GM19193 (cell line): ENCODE results near the gene ANKHD1.

Experiments
- POLR2A ChIP-seq: IDR thresholded peaks from 4 replicates; pipeline ENCODE4 v1.6.1; 2011; ENCODE audit not compliant: insufficient read depth, insufficient read length; ENCODE audit errors: extremely low read depth

Gene ANKHD1, protein sequence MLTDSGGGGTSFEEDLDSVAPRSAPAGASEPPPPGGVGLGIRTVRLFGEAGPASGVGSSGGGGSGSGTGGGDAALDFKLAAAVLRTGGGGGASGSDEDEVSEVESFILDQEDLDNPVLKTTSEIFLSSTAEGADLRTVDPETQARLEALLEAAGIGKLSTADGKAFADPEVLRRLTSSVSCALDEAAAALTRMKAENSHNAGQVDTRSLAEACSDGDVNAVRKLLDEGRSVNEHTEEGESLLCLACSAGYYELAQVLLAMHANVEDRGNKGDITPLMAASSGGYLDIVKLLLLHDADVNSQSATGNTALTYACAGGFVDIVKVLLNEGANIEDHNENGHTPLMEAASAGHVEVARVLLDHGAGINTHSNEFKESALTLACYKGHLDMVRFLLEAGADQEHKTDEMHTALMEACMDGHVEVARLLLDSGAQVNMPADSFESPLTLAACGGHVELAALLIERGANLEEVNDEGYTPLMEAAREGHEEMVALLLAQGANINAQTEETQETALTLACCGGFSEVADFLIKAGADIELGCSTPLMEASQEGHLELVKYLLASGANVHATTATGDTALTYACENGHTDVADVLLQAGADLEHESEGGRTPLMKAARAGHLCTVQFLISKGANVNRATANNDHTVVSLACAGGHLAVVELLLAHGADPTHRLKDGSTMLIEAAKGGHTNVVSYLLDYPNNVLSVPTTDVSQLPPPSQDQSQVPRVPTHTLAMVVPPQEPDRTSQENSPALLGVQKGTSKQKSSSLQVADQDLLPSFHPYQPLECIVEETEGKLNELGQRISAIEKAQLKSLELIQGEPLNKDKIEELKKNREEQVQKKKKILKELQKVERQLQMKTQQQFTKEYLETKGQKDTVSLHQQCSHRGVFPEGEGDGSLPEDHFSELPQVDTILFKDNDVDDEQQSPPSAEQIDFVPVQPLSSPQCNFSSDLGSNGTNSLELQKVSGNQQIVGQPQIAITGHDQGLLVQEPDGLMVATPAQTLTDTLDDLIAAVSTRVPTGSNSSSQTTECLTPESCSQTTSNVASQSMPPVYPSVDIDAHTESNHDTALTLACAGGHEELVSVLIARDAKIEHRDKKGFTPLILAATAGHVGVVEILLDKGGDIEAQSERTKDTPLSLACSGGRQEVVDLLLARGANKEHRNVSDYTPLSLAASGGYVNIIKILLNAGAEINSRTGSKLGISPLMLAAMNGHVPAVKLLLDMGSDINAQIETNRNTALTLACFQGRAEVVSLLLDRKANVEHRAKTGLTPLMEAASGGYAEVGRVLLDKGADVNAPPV (N-terminal part only)

DNA sequence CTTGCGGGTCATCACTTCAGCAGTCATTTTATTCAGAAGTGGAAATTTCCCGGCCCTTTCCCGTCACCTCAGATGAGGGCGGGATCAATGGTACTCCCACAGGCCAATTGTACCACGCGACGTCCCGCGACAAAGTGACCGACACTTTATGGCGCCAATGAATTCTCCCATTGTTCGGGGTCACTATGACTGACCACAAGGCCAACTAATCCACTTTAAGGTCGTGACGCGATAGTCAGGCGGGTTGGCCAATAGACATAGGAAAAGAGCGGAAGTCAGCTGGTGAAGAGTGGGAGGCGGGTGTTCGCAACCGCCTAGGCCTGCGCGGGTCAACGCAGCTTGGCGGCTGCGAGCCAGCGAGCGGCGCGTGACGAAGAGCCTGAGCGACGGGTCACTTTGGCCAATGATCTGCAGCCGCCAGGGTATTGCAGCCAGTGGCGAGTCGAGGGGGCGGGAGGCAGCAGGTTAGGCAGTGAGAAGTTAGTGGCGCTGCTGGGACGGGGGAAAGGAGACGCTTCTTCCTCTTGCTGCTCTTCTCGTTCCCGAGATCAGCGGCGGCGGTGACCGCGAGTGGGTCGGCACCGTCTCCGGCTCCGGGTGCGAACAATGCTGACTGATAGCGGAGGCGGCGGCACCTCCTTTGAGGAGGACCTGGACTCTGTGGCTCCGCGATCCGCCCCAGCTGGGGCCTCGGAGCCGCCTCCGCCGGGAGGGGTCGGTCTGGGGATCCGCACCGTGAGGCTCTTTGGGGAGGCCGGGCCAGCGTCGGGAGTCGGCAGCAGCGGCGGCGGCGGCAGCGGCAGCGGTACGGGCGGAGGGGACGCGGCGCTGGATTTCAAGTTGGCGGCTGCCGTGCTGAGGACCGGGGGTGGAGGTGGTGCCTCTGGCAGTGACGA lies at the start of gene ANKHD1:
ANKHD1 (plus strand) TSS at position 472 of the 896 bp plus-strand sequence; CDS start at position 607, 135 bp downstream.
- peak; percentile 87 for TF ChIP-seq POLR2A

DNA sequence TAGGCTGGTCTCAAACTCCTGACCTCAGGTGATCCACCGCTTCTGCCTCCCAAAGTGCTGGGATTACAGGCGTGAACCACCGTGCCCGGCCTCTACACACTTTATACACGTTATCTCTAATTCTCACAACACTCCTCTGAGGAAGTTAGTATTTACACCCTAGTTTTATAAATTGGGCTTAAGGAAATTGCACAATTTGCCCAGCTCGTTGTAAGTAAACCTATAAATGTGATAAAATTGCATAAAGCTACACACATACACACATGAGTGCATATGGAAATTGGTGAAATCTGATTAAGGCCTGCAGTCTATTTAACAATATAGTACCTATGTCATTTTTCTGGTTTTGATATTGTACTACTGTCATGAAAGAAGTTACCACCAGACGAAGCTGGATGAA lies 46.1 kb upstream of the ANKHD1 start:
- TF ChIP-seq POLR2A = no peak

DNA sequence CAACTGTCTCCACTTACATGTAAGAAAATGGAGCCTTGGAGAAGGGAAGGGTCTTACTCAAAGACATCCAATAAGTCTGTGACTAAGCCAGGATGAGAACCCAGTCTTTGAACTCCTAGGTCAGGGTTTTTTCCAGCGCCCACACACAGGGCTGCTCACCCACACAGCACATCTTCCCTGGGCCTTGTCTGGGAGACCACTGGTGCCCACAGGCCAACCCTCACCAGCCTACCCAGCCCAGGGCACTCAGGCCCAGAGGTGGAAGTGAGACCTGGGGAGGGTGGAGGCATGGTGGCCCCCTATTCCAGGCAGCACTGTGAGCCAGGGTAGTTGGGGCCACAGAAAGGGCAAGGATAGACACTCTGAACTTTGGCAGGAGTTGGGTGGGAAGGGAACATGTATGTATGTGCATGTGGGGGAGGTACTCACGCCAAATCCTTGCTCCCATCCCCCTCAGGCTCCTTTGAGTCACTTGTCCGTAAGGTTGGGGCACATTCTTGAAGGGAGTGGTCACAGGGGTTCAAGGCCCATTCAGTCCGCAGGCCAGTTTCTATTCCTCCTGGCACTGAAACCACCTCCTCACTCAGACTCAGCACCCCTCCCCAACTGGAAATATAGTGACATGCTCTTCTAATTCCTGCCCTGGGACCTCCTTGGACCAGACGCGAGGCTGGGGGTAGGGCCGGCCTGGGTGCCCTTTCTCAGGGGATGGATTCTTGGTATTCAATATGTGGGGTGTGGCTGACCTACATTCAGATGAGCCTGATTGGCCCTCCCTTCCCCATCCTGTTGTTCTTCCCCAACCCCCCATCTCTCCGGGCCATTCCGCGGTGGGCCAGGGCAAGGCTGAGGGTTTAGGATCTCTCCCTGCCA lies 44.5 kb upstream of the ANKHD1 start:
- TF ChIP-seq POLR2A = no peak

DNA sequence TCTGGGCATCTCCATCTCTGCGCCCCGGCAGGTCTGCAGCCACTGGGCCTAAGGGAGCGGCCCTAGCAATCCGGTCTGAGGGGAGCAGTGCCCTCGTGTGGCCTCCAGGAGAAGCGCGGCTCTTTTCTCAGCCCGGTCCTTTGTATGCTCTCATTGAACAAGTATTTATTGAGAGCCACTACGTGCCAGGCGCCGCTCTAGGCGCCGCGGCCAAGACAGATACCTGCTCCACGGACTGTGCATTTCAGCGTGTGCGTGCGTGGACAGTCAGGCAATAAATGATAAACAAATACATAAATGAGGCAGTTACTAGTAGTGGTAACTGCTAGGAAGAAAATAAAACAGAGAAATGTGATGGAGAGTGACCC lies 43.9 kb upstream of the ANKHD1 start:
- TF ChIP-seq POLR2A = no peak

DNA sequence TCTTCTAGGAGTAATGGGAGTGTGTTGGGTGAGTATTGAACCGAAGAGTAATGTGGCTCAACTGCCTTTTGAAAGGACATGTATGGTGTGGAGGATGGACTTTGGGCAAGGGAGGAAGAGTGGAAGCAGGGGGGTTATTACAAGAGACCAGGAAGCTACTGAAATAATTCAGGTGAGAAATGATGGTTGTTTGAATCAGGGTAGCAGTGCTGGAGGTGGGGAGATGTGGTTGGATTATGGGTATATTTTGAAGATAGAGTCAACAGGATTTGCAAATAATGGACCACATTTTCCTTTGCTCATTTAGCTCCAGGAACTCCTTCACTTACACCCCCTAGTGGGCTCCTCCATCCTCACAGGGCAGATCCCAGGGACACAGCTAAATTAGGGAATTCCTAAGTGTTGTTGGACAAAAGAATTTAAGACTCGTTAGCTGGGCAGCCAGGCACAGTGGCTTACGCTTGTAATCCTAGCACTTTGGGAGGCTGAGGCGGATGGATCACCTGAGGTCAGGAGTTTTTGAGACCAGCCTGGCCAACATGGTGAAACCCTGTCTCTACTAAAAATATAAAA lies 42.8 kb upstream of the ANKHD1 start:
- TF ChIP-seq POLR2A = no peak

DNA sequence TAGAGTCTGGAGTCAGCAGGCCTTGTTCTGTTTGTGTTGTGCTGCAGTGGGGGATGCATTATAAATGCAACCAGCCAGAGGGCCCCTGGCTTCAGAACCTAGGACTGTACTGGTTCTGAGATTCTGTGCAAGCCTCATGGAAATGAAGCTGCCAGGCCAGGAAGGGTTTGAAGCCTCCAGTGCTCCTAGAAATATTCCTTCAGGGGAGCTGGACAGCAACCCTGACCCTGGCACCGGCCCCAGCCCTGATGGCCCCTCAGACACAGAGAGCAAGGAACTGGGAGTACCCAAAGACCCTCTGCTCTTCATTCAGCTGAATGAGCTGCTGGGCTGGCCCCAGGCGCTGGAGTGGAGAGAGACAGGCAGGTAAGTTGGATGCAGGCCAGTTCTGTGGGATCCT lies 41.5 kb upstream of the ANKHD1 start, which contains the start of gene SLC4A9:
SLC4A9 (plus strand) TSS at position 94 of the 400 bp plus-strand sequence; CDS start at position 137, 43 bp downstream.
- TF ChIP-seq POLR2A = no peak

DNA sequence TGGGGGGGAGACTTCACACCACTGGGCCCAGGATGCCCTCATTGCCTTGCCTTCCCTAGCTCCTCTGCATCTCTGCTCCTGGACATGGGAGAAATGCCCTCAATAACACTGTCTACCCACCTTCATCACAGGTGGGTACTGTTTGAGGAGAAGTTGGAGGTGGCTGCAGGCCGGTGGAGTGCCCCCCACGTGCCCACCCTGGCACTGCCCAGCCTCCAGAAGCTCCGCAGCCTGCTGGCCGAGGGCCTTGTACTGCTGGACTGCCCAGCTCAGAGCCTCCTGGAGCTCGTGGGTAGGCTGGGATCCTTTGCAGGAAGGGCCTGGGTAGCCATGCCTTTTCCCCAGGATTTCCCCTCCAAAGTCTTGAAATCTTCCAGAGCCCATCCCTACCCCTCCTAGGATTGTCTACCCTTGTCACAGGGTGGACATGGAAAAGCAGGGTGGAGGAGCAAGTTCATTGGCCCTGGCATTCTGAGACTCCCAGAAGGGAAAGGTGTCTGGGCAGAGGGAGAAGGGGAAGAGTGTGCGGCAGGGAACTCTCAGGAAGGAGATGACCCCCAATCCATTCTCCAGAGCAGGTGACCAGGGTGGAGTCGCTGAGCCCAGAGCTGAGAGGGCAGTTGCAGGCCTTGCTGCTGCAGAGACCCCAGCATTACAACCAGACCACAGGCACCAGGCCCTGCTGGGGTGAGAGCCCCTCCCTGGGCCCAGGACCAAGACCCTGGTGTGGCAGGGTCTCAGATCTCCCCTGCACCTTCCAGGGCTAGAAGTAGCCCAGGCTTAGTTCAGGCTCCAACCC lies 40.8 kb upstream of the ANKHD1 start:
- no peak for TF ChIP-seq POLR2A

DNA sequence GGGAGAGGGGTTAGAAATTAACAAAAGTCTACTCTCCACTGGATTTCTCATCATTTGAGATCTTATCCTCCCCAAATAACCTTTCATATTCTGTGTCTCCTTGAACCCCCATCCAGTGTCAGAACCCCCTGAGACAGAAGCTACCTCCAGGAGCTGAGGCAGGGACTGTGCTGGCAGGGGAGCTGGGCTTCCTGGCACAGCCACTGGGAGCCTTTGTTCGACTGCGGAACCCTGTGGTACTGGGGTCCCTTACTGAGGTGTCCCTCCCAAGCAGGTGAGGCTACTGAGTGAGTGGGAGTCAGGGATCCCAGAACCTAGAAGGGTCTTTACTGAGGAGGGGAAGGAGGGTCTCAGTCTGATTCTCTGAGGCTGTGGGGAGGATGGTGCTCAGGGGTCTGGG lies 39.7 kb upstream of the ANKHD1 start:
- TF ChIP-seq POLR2A = no peak

DNA sequence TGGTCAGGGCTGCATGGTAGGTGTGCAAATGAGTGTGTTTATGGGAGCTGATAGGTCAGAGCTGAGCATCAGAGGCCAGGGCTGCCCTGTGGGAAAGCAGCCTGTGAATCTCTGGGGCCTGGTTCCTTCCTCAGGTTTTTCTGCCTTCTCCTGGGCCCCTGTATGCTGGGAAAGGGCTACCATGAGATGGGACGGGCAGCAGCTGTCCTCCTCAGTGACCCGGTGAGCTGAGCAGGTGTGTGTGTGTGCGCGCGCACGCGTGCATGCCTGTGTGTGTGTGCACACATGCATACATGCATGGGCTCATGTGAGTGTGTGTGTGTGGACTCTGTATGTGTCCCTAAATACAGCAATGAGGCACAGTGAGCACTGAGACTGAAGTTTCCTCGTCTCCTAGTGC lies 39.3 kb upstream of the ANKHD1 start:
- no peak for TF ChIP-seq POLR2A

DNA sequence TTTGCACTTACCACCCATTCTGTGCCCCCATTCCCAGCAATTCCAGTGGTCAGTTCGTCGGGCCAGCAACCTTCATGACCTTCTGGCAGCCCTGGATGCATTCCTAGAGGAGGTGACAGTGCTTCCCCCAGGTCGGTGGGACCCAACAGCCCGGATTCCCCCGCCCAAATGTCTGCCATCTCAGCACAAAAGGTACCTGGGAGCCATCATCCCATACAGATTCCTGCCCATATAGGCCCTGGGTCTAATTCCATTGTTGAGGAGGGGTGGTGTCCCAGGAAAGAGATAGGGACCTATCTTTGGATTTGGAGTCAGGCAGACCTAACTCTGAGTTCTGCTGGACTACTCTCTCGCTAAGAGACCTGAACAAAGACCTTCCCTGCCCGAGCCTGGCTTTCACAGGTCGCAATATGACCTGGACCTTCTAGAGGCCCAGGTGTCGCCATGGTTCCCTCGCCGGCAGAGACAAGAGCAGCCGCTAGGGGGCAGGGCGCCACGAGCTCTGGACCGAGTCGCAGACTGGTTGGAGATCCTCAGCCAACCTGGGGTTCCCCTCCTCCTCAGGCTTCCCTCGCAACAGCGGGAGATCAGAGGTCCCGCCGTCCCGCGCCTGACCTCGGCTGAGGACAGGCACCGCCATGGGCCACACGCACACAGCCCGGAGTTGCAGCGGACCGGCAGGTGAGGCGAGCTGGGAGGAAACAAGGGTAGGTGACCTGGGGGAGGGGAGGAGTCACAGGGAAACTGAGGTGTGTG lies 38.6 kb upstream of the ANKHD1 start:
- no peak for TF ChIP-seq POLR2A
